GM12865 (cell line): ENCODE measurements around the gene MED27.
"Not testable (repeated sequence)": the region's sequence is repeated elsewhere in the genome, so short reads cannot be mapped to it uniquely, and the experiment has no call there.

Experiments
- DNase-seq: peaks from one replicate; pipeline ENCODE4 v3.0.0; 2010; ENCODE audit warnings: low read depth
- H3K4me3 ChIP-seq: 2 replicates; pipeline ENCODE4 v1.5.1; 2011; ENCODE audit warnings: mild to moderate bottlenecking, low read depth, low read length, control low read depth
- TF ChIP-seq, protein P1 (sequence below): IDR thresholded peaks from 2 replicates; pipeline ENCODE4 v1.5.1; 2011; ENCODE audit warnings: low read length, control low read depth, low read depth, inconsistent platforms; ENCODE audit not compliant: insufficient read depth; ENCODE audit errors: missing control alignments

MED27 gene

DNA sequence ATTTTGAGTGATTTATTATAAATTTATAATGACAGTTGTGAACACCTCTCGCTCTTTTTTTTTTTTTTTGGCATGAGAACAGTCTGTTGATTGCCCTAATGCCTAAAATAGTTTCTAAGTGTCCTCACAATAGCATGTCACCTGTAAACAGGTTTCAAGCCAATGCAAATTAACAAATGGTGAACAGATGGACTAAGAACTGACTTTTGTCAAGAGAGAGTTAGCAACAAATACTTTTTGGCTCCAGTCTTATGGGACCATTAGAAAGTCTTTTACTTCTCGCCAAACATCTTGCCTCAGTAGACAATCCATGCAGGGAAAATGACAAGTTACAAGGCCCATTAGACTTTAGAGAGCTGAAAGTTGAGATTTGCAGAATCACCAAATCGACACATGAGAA, 67.8 kb downstream of the MED27 start:
- H3K4me3 ChIP-seq = no peak overlapping the region
- TF ChIP-seq, protein P1, sequence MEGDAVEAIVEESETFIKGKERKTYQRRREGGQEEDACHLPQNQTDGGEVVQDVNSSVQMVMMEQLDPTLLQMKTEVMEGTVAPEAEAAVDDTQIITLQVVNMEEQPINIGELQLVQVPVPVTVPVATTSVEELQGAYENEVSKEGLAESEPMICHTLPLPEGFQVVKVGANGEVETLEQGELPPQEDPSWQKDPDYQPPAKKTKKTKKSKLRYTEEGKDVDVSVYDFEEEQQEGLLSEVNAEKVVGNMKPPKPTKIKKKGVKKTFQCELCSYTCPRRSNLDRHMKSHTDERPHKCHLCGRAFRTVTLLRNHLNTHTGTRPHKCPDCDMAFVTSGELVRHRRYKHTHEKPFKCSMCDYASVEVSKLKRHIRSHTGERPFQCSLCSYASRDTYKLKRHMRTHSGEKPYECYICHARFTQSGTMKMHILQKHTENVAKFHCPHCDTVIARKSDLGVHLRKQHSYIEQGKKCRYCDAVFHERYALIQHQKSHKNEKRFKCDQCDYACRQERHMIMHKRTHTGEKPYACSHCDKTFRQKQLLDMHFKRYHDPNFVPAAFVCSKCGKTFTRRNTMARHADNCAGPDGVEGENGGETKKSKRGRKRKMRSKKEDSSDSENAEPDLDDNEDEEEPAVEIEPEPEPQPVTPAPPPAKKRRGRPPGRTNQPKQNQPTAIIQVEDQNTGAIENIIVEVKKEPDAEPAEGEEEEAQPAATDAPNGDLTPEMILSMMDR = no peak
- no peak for DNase-seq

DNA sequence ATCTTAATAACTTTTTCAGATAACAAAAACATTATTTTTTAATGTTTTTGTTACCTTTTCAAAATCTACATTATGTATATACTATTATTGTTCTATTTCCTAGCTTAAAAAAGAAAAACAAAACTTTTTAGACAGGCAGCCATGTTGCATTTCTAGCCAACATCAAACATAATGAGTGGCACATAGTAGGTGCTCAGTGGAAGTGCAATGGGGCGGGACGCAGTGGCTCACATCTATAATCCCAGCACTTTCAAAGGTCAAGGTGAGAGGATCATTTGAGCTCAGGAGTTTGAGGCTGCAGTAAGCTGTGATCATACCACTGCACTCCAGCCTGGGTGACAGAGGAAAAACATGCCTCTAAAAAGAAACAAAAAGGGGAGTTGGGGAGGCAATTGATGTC, 68.4 kb downstream of the MED27 start:
- DNase-seq = no peak
- no peak overlapping the region for H3K4me3 ChIP-seq
- TF ChIP-seq, protein P1 = no peak

DNA sequence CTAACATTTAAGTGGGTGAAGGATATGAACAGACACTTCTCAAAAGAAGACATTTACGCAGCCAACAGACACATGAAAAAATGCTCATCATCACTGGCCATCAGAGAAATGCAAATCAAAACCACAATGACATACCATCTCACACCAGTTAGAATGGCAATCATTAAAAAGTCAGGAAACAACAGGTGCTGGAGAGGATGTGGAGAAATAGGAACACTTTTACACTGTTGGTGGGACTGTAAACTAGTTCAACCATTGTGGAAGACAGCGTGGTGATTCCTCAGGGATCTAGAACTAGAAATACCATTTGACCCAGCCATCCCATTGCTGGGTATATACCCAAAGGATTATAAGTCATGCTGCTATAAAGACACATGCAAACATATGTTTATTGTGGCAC, 69.5 kb downstream of the MED27 start:
- not testable (repeated sequence) for DNase-seq, H3K4me3 ChIP-seq

DNA sequence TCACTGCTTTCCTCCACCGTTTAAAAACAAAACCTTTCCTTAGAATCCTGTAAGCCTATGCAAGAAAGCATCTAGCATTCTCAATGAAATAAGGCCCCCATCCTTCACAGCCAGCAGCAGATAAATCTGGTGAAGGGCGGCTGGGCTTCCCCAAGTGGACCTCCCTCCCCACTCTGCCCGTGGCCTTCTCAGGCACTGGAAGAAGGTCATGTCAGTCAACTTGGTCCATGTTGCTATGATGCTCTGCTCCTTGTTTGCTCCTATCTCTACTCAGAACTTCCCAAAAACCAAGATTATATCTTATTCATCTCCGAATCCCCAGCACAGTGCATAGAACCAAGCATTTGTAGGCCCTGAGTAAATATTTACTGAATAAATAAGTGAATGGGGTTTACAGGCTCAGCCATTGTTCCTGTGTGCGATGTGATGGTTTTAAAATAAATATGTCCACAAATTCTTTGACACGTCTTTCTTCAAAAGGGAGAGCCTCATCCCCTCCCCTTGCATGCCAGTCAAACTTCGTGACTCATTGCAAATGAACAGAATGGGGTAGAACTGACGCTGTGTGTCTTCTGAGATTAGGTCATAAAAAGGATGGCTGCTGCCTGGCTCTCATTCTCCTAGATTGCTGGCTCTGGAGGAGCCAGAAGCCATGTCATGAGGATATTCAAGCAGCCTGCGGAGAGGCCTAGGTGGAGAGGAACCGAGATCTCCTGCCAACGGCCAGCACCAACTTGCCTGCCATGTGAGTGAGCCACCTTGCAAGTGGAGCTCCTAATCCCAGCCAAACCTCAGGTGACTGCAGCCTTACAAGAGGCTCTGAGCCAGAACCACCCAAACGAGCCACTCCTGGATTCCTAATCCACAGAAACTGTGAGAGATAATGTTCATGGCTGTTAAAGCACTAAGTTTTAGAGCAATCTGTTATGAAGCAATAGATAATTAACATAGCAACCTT, 70.5 kb downstream of the MED27 start:
- H3K4me3 ChIP-seq = no peak overlapping the region
- TF ChIP-seq, protein P1 = no peak
- DNase-seq = no peak

DNA sequence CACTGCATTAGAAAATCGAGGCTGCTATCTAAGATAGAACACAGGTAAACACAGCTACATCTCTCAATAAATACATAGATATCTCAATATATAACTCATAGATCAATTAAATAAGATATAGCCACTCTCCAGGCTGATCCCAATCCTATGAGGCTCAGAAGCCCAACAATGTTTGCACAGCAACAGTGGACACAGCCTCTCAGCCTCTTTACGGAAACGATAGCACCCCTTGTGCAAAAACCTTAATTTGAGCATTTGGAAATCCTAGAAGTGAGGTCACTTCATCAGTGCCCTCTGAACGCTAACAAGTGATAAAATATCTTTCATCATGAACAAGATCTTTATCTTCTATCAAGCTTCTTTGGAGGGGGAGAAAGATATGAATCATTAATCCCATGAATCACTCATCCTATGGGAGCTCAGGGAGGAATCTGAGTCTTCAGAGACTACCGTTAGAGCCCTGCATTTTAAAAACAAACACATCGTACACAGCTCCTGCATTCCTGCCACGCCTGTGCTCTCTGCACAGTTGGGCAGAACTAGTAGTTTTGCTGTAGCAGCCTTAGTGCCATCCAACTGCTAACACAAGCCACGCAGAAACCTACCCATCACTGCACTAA, 71.4 kb downstream of the MED27 start:
- no peak for DNase-seq
- TF ChIP-seq, protein P1 = no peak
- no peak overlapping the region for H3K4me3 ChIP-seq

DNA sequence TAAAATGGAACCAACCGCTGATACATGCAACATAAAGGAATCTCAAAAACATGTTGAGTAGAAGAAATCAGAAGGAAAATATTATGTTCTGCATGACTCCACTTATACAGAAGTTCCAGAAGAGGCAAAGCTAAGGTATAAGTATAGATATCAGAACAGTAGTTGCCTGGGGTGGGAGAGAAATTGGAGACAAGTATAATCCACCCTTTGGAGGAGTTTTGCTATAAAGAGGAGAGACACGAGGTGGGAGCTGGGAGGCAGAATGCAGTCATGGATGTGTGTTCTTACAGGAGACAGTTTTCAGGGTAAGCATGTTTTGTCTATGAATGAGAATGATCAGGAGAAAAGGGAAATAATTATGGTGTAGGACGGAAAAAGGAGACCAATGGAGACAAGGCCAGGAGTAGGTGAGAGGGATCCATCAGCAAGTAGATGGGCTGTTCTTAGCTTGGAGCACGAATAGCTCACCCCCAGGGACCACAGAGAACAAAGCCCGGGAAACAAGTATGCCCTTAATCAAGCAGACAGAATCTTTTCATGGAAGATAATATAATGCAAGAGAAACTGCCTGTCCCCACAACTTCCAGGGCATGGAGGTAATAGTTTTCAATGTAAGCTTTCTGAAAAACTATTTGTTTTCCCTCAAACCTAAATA, 72.2 kb downstream of the MED27 start:
- no peak for DNase-seq
- no peak overlapping the region for H3K4me3 ChIP-seq
- TF ChIP-seq, protein P1 = no peak

DNA sequence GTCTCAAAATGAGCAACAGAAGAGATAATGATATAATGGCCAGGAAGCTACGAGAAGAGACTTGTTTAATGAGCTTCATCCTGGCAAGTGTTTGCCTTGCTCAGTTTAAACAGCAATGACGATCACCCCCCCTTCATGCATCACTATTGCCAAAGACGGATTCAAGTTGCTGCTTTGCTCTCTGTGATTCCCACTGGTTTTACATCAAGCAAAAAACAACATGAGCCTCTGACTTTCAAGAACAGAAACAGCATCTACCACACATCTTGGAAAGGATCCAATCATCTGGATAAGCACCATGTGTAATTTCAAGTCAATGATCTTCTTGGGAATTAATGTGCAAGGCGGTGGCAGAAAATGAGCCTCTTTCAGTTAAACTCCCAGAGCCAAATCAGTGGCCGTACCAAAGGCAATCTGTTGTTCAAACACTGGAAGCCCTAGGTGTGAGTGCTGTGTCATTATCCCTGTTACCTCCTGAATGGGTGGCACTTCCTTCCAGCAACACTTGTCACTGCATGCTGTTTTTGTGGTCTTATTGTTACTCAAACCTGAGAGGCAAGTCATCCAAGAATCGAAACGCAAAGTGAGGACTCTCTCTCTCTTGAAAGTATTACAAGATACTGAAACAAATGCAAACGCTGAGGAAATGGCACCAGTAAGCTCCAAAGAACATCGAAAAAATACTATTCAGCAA, 72.8 kb downstream of the MED27 start:
- peak; percentile 83 for DNase-seq
- TF ChIP-seq, protein P1 = no peak
- H3K4me3 ChIP-seq = no peak overlapping the region
